Jurkat, Clone E6-1 (cell line): ENCODE data around the gene METAP1D.

Experiments used
- DNase-seq: peaks from one replicate; pipeline ENCODE4 v3.0.0-alpha.2; 2011; ENCODE audit warnings: low read depth, low spot score
- H3K4me3 ChIP-seq: 2 replicates; pipeline ENCODE4 v1.5.1; 2011; ENCODE audit warnings: mild to moderate bottlenecking, low read length, control low read depth, moderate library complexity

The METAP1D gene

DNA sequence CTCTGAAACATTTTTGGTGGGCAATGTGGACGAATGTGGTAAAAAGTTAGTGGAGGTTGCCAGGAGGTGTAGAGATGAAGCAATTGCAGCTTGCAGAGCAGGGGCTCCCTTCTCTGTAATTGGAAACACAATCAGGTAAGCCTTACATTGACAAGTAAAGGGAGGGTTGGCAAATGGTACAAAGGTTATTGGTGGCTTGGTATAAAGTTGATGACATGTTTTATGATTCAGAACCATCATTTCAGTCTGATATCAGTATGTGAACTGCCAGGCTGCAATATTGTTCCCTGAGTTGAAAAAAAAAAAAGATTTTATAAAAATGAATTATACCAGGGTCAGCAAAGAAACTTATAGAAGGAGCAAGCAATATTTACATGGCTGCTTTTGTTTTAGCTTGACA is 71.2 kb downstream of the METAP1D start:
- no peak for DNase-seq
- H3K4me3 ChIP-seq = no peak overlapping the region

DNA sequence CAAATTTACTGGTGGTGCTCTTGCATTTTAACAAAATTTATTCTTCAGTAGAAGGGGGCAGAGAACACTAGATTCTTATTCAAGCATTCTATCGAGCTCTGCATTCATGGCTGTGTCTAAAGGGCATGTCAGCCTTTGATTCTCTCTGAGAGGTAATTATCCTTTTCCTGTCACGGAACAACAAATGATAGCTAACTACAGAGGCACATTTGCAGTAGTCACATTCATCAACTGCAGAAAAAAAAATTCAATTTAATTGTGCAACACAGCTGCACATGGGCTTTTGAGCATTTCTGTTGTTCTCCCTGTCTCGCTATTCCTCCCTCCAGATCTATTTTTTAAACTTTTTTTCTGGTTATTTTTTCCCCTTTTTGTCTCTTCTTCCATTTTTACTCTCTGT is 72.5 kb downstream of the METAP1D start:
- no peak overlapping the region for H3K4me3 ChIP-seq
- peak; percentile 35 for DNase-seq

DNA sequence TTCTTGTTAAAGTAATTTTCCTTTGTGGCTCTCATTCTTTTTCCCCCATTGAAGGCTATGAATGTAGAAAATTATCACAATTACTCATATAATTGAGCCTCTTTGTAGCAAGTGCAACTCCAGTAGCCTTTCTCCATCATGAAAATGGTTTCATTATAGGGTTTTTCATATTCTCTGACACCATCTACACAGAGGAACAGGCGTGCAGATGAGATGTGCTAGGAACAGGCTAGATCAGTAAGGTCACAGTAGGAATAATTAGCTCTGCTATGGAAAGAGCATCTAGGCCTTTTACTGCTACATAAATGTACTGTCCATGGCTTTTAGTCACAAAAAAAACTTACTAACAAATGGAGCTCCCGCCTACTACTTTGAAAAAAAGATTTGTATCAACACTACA is 73.0 kb downstream of the METAP1D start:
- no peak overlapping the region for H3K4me3 ChIP-seq
- DNase-seq = no peak

DNA sequence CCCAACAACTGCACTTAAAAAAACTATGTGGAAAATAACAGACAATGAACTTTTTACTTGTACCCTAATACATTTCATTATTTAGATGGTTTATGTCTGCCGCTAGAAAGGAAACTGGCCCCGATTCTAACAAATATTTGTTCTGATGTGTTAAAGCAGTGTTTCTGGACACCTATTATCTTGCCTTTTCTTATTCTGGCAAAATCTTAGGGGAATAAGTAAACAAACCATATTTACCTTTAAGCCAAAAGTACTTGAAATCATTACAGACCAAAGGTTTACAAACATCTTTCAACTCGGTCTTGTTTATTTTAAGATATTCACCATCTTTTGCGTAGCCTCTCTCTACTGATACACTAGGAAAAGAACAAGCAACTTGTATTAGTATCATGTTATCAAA is 73.8 kb downstream of the METAP1D start:
- DNase-seq = no peak
- no peak overlapping the region for H3K4me3 ChIP-seq

DNA sequence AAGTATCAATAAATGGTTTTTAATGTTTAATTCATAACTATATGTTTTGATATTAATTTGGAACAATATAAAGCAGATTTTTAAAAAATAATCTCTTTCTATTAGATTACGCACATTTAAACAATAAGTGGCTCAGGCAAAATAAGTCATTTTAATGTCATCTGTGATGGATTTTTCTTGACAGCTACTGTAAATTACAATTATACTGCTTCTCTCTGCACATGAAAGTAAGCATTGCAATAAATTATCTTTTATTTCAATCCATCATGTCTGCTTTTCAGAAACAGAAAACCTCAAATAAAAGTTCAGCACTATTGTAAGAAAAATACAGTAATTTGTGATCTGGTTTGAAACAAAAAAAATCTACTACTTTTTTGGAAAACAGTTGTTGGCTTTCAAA is 74.5 kb downstream of the METAP1D start:
- DNase-seq = no peak
- no peak overlapping the region for H3K4me3 ChIP-seq

DNA sequence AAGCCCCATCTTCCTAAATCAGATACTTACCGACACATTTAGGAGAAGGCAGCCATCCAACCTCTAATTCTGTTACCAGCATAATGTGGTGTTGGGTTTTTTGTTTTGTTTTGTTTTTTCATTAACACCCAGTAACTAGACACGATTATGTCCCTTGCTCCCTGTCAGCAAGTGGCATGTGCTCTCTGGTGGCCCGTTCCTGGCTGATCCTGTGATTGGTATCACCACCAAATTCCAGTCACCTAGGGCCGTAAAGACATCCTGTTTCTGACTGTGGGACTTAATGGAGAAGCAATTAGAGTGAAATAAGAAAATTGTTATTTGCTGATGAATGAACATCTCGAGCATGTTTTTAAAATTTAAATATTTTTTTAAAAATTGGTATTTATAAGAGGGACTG is 79.7 kb downstream of the METAP1D start:
- H3K4me3 ChIP-seq = no peak overlapping the region
- DNase-seq = no peak

DNA sequence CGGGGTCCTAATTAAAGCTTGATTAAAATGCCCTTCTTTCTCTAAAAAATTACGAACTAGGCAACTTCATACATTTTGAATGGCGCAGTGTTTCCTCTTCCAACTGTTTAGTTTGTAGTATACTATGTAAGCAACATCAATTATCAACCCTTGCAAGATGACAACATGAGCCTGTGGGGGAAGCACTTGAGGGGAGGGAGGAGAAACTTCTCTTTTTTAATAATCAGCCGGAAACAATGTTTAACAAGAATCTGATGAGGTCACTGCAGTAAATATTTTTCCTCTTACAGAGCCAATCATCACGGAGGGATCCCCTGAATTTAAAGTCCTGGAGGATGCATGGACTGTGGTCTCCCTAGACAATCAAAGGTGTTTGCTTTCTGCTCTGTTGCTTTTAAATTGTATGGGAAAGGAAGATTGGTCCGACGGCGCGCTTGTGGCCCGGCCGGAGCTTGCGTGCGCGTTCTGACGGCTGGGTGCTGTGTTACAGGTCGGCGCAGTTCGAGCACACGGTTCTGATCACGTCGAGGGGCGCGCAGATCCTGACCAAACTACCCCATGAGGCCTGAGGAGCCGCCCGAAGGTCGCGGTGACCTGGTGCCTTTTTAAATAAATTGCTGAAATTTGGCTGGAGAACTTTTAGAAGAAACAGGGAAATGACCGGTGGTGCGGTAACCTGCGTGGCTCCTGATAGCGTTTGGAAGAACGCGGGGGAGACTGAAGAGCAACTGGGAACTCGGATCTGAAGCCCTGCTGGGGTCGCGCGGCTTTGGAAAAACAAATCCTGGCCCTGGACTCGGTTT is 80.3 kb downstream of the METAP1D start:
- H3K4me3 ChIP-seq = no peak overlapping the region
- DNase-seq = no peak

DNA sequence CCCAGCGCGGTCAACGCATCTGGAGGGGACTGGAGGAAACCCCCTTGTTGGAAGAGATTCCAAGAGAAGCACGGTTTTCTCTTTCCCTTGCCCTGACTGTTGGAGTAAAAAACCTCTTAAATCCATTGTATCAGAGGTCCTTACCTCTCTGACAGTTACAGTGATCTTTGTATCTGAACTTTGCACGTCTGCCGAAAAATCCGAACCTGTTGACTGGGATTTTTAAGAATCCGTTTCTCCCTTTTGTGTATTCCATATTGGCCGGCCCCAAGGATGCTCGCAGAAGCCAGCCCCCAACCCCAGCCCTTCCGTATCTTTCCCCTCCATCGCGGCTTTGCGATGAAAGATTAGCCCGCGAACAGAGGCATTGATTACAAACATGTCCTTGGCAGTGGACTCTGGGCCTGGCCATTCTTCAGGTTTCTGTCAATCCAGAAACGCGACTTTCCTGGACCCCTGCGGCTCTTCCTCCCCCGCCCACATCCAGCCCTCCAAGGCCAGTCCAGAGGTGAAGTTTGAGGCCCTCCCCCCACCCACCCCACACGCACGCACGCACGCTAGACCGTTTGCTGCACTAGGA is 81.0 kb downstream of the METAP1D start:
- no peak for DNase-seq
- no peak overlapping the region for H3K4me3 ChIP-seq

DNA sequence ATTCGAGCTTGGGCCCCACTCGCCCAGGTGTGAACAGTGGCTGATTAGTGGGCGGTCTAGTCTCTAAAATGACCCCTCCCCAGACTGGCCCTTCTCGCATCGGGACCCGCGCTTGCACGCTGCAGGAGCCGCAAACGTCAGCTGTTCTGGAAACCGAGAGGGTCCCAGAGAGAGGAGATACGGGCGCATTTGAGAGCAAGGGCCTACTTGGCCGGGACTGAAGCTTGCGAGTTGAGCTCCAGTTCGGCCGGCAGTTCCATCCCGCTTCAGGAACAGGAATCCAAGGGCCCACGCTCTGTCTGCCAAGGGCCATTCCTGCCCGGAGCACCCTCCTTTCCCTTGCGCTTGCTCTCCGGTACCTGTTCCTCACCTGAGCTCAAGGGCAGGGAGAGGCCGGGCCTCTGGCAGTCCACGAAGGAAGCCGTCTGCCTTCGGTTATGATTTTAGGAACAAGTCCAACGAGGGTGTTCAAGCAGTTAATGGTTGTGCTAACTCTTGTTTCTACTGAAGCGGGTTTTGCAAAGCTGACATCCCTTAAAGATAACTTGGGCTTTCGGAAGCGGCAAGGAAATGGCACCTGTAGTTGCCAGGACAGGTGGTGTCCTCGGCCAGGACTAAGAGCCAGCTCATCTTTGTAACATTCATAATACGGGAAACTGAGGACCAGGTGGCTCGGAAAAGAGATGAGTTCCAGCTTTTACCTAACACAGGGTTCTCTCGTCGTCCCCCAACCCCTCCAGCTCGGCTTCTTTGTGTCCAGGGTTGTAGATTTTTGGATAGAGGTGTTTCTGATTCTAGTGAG is 81.7 kb downstream of the METAP1D start:
- H3K4me3 ChIP-seq = no peak overlapping the region
- DNase-seq = no peak

DNA sequence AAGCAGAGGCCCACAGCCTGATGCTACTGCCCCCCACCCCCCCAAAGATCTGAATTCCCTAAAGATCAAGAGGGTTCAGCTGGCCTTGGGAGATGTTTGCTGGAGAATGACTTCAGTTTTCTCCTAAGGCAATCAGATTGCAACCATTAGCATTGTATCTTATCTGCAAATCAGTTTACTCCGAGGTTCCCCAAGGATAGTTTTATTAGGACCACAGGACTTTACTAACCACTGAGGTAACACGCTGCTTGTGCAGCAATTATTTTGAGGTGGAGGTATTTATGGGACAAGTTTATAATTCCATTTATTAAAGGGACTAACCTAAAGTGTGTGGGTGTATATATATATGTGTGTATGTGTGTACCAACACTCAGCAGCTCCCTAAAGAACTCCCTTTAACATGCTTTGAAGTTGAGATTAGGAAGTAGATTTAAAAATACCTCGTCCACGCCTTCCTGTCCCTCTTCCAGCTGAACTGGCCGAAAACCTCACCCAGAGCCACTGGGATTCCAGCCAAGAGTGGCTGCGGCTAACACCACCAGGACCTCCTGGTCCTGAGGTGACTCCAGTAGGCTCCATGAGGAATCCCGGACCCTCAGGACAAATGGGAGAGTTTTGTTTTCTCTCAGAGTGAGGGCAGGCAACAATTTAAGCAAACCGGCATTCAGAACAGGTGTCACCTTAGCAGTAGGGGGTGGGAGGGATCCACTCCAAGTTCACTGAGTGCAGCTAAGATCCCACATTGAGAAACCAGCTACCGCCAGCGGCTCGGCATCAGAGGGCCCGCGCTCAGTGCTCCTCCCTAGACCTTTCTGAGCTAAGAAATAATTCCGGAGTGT is 82.6 kb downstream of the METAP1D start:
- DNase-seq = no peak
- no peak overlapping the region for H3K4me3 ChIP-seq

DNA sequence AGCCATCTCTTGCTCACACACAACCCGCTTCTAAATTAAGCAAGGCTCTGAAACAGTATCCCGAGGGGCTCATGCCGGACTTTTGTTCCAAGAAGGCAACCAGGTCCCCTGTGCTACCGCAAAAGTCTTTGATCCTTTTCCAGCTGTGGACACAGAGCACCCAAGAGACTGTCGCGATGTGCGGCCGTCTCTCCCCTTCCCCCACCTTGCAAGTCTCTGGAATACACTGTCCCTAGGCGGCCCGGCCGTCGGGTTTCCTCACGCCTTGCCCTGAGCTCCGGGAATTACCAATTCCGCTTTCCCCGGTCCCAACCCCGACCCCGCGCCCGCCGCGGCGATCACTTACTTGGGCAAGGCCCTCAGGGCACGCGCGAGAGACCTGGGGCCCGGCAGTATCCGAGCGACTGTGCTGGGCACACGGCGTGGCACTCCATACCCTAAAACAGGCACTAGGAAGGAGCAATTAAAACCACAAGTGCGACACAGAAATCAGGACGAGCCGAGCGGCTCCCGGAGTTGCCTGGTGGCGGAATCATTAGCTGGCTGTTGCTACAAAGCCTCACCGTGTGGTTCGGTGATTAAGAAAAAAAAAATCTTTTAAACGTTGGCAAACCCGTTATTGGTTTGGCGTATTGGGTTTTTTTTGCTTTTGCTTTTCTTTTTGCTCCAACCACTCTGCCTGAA is 83.3 kb downstream of the METAP1D start:
- H3K4me3 ChIP-seq = no peak overlapping the region

DNA sequence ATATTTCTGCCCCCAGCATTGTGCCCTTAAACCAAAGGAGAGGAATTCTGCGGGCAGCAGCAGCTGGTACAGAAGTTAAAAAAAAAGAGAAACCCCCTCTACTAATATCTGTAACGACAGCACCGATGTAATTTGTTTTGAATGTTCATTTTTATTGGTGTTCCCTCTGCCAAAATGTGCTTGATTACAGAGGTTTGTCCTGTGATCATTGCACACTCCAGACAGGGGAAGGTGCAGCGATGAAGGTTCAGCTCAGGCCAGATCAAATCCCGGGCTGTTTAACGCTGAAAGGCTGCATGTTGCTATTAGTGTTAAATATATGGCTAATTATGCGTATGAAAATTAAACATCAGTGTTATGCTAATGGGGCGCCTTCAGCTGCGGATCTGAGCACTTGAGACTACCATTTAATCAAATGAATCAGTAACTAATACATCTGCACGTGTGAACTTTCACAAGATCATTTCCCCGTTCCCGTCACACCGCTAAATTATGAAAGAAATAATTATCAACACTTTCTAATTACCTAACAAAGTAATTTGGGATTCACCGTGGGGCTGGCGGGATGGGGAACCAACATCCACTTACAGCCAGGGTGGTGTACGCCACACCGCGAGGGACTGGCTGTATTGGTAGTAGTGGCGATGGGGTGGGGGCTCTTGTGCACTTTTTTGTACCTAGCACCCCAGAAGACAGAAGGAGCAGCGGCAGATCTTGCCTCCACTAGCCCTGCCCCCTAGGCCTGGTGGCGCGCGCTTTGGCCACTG is 84.1 kb downstream of the METAP1D start:
- H3K4me3 ChIP-seq = peak overlapping the region; percentile 69
- no peak for DNase-seq

More for the DNA sequence above, 83.3 kb downstream of the METAP1D start:
- DNase-seq = no peak

DNA sequence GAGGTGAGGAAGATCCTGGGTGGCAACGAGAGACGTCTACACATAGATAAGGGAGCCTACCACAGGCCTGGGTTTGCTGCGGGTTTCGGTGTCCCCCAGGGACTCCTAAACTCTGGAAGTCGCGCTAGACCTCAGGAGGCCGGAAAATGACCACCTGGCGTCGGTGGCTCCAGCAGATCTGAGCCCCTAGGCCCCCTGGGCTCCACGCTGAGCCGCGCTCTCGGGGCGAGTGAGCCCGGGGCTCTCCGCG is 84.6 kb downstream of the METAP1D start:
- peak overlapping the region; percentile 69 for H3K4me3 ChIP-seq
- no peak for DNase-seq

DNA sequence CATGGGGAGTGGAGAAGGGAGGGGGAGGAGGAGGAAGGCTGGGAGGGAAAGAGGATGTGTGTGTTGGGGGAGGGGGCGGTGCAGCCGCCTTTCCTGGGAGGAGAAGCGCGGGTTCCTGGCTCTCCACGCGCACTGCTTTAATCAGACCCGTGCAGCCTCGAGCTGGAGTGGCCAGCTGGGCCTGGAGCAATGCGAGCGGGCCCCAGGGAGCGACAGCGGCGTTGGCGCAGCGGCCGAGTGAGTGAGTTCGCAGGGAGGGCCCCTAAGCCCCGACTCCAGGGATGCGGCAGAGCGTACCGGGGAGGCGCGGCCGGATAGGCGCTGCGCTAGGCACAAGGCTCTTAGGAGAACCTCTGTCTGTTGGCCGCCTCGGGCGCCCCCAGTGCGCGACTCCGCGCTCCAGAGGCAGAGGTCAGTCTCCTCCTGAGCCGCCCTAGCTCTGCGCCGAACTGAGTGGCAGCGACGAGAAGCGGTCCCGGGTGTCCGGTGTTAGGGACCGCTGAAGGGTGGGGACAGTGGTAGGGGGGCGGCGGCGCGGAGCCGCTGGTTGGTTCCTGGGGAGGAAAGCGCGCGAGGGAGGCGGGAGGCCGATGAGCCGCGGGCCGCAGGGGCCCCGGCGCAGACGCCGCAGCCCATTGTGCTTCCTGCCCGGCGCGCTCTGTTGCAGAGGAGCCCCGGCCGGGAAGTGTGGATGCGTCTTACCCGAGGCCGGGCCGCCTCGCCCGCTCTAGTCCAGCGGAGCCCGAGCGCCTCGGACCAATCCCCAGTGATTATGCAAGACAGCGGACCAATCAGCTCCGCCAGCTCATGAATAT is 85.1 kb downstream of the METAP1D start:
- peak; percentile 92 for DNase-seq
- H3K4me3 ChIP-seq = peak overlapping the region; percentile 69

DNA sequence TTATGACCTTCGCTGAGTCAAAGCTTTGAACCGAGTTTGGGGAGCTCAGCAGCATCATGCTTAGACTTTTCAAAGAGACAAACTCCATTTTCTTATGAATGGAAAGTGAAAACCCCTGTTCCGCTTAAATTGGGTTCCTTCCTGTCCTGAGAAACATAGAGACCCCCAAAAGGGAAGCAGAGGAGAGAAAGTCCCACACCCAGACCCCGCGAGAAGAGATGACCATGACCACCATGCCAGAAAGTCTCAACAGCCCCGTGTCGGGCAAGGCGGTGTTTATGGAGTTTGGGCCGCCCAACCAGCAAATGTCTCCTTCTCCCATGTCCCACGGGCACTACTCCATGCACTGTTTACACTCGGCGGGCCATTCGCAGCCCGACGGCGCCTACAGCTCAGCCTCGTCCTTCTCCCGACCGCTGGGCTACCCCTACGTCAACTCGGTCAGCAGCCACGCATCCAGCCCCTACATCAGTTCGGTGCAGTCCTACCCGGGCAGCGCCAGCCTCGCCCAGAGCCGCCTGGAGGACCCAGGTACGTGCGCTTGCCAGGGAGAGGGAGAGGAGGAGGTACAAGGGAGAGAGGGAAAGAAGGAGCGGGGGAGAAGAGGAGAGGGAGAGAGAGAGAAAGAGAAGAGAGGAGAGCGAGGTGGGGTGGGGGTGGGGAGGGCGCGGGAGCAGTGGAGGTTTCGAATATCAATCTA is 85.9 kb downstream of the METAP1D start, which contains the start of gene DLX1:
Gene DLX1, plus strand, starts transcription at position 48 of the 700 bp plus-strand sequence. Its CDS starts 171 bp downstream, at position 219.
- peak within 1 kb of the TSS; percentile 69 for H3K4me3 ChIP-seq
- no peak for DNase-seq

DNA sequence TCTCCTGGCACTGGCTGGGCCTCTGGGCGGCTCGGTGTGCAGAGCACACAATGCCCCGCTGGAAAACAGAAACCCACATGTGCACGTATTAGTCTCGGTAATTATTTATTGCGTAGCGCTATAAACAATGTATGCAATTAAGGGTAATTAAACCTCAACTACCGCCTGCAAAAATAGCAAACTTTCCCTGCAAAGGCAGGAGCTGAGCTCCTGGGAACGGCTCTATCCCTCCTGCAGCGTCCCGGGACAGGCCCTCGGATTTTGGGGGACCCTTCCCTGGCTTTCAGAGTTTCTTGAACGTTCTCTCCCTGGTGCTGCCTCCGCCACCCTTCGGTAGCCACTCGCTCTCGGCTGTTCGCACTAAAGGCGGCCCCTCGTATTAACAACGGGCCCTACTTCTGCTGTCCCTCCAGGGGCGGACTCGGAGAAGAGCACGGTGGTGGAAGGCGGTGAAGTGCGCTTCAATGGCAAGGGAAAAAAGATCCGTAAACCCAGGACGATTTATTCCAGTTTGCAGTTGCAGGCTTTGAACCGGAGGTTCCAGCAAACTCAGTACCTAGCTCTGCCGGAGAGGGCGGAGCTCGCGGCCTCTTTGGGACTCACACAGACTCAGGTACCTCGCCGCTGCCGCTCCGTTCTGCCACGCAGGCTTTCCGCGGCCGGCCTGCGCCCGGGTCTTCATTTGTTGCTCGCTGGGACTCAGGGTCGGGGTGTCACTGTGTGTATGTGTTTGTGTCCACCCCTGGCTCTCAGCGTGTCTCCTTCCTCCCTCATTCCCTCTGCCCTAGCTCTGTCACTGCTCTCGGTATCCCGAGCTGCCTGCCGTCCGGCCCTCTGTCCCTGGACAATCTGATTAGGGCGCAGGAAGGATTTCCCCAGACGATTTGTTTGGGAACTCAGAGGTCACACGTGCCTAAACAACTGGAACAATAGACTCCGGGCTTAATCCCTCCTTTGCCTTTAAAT is 86.8 kb downstream of the METAP1D start:
- DNase-seq = no peak
- peak overlapping the region; percentile 69 for H3K4me3 ChIP-seq
